Fibroblast of mammary gland (primary cell): ENCODE measurements around the gene MED22.

Experiments used
- DNase-seq: peaks from one replicate; pipeline ENCODE4 v3.0.0-alpha.2; 2010; ENCODE audit warnings: low read depth
- H3K4me3 ChIP-seq: 2 replicates; pipeline ENCODE4 v1.5.1; 2011; ENCODE audit warnings: low read depth, mild to moderate bottlenecking, low read length, moderate library complexity; ENCODE audit not compliant: control insufficient read depth
- TF ChIP-seq, protein P1 (sequence below): conservative IDR thresholded peaks from 2 replicates; pipeline ENCODE4 v1.5.1; 2011; ENCODE audit warnings: low read depth, low read length, inconsistent platforms; ENCODE audit not compliant: control insufficient read depth, insufficient read depth

Gene MED22

DNA sequence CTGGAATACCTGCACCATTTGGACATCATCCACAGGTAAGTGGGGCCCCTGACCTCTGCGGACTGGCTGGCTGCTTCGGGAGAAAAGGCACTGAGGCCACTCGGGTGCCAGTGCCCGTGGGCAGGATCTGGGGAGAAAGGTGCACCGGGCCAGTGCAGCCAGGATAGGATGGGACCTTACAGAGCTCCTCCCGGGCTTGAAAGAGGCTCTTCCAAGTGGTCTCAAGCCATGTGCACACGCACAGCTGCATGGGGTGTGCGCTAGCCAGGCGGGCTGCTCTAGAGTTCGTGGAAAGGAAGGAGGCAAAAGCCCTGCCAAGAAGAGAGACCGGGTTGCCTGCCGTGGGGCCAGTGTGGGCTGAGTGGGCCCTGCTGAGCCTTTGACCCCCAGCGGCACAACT is 41.6 kb upstream of the MED22 start:
- TF ChIP-seq, protein P1, sequence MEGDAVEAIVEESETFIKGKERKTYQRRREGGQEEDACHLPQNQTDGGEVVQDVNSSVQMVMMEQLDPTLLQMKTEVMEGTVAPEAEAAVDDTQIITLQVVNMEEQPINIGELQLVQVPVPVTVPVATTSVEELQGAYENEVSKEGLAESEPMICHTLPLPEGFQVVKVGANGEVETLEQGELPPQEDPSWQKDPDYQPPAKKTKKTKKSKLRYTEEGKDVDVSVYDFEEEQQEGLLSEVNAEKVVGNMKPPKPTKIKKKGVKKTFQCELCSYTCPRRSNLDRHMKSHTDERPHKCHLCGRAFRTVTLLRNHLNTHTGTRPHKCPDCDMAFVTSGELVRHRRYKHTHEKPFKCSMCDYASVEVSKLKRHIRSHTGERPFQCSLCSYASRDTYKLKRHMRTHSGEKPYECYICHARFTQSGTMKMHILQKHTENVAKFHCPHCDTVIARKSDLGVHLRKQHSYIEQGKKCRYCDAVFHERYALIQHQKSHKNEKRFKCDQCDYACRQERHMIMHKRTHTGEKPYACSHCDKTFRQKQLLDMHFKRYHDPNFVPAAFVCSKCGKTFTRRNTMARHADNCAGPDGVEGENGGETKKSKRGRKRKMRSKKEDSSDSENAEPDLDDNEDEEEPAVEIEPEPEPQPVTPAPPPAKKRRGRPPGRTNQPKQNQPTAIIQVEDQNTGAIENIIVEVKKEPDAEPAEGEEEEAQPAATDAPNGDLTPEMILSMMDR: no peak
- H3K4me3 ChIP-seq: no peak overlapping the region
- DNase-seq: no peak

DNA sequence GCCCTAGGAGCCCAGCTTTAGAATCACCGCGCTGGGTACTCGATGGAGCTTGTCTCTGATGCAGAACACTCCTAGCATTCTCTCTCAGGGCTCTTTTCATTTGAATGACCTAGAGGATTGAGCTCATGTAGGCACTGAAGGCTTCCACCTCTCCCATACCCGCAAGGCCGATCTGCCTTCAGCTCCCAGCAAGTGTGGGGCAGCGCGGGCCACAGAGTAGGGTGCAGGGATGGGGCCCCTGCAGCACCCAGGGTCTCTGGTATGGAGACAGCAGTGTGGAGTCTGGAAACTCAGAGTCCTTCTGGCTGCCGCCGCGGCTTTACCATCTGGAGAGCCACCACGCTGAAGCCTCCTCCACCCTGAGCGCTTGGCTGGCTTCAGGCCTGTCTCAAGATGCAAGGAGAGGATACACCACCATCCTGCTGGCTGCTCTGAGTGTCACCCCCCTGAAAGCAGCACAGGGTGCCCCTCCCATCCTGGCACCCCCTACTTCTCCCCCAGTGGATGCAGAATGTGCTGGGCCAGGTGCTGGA is 41.2 kb upstream of the MED22 start:
- H3K4me3 ChIP-seq: no peak overlapping the region
- DNase-seq: no peak
- TF ChIP-seq, protein P1: no peak

DNA sequence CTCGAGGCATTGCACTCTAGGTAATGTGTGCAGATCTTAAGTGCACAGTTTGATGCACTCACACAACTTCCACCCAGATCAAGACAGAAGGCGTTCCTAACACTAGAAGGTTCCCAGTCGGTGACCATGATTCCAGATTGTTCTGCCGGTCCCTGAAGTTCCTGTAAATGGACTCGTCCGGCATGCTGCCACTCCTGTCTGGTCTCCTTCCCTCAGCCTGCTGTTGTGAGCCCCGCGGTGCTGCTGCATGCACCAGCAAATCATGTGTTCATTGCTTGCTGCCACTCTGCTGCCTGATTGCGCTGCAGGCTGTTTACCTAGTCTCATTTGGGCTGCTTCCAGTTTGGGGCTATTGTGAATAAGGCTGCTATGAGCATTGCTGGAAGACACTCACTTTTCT is 39.7 kb upstream of the MED22 start:
- no peak overlapping the region for H3K4me3 ChIP-seq
- DNase-seq: no peak
- TF ChIP-seq, protein P1: no peak

DNA sequence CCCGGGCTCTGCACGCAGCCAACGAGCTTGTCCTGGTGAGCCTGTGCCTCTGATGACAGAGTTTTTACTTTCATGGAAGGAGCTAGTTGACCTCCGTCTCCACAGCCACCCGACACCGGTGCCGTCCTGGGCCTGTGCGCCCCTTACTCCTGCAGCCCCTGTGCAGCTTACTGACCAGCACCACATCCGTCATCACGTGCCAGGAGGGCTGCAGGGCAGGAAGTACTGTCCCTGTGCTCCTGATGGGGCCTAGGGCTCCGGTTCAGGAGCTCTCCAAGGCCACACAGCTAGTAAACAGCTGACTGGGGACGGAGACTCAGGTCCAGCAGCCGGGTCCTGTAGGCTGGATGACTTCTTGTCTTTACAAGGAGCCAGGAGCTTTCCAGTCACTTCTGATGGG is 38.4 kb upstream of the MED22 start:
- TF ChIP-seq, protein P1: no peak
- no peak for DNase-seq
- H3K4me3 ChIP-seq: no peak overlapping the region

DNA sequence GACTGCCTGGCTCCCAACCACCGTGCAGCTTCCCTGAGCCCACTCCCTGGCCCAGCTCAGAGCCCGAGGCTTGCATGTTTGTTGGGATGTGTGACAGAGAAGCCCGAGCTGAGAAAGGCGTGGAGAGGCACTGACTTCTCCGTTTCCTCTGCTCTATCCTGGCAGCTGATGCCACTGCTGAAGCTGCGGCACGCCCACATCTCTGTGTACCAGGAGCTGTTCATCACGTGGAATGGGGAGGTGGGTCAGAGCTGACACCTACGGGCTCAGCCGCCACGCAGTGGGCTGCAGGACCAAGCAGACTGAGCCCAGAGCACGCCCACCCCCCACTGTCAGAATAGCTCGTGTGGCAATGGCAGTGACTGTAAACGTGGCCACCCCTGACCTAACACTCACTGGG is 37.5 kb upstream of the MED22 start:
- TF ChIP-seq, protein P1: no peak
- H3K4me3 ChIP-seq: no peak overlapping the region
- no peak for DNase-seq

DNA sequence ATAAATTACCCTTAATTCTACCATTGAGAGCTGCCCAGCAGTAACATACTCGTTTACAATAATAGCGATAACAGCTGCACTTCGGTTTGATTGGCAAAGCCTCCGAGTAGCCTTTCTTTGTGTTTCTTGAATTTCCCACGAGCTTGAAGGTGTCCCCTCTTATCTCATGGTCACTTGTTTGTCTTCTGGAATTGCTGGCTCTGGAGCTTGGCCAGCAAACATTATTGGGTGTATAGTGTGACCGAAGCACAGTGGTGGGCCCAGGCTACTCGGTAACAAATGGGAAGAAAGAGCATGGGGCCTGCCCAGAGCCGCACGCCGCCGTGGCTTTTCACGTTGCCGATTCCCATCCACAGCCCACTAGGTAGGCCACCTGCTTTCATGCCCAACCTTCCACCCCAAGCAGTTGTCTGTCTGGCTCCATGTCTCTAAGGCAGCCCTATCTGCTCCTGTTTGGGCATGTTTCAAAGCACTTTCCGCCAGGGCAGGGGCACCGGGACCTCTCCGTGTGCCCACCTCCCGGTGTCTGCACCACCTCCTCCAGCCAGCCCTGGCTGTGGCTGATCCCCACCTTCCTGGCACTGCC is 36.9 kb upstream of the MED22 start:
- no peak for DNase-seq
- TF ChIP-seq, protein P1: no peak
- H3K4me3 ChIP-seq: no peak overlapping the region

DNA sequence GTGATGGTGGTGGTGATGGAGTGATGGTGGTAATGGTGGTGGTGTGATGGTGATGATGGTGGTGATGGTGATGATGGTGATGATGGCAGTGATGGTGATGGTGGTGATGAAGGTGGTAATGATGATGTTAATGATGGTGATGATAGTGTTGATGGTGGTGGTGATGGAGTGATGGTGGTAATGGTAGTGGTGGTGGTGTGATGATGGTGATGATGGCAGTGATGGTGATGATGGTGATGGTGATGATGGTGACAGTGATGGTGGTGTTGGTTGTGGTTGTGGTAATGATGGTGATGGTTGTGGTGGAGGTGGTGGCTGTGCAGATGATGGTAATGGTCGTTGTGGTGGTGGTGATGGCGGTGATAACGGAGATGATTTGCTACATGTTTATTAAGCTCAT is 35.5 kb upstream of the MED22 start:
- H3K4me3 ChIP-seq: no peak overlapping the region
- TF ChIP-seq, protein P1: no peak
- DNase-seq: no peak
